Activated T-helper 9 cell treated with anti-CD3 and anti-CD28 coated beads, Interleukin-2, amount 50 U/mL, for 16 hours (primary cell): ENCODE results near the gene IL3.

Source experiments
- DNase-seq: peaks from one replicate; pipeline ENCODE4 v3.0.0-alpha.2; 2020; ENCODE audit warnings: low read depth

IL3 gene

DNA sequence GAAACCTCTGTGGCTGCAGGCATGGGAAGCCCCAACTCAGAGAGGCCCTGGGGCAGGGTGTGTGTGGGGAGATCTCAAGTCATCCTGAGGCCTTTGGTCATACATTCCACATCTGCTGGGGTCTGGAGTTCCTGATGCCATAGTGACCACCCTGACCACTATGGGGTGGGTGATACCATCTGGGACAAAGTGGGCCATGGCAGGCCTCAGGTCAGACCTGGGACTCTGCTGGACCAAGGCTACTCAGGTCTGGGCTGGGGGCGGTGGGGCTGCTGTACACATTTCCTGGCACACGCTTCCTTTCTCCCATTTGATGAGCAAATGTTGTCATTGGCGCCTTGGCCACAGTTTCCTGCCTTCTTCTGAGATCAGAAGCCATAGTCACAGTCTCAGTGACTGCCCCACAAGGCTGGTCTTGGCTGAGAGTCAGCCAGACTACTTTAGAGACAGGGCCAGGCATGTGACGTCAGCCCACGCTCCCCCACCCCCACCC lies 33.9 kb upstream of the IL3 start:
- DNase-seq, result no peak

DNA sequence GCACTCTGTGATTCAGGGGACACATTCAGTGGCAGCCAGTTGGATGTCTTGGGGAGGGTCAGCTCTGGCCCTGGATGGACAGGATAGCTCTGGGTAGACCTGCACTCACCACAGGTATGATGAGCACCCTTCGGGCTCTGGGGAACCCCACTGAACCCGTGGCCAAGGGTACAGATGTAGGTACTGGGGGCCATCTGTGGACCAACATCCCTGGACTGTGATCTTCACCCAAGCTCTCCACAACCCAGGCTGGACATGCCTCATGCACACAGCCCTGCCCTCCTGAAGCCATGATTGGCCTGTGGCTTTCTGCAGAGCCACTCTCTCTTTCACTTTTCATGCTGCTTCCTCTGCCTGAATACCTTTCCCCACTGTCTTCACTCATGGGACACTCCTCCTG lies 33.4 kb upstream of the IL3 start:
- DNase-seq, result no peak

DNA sequence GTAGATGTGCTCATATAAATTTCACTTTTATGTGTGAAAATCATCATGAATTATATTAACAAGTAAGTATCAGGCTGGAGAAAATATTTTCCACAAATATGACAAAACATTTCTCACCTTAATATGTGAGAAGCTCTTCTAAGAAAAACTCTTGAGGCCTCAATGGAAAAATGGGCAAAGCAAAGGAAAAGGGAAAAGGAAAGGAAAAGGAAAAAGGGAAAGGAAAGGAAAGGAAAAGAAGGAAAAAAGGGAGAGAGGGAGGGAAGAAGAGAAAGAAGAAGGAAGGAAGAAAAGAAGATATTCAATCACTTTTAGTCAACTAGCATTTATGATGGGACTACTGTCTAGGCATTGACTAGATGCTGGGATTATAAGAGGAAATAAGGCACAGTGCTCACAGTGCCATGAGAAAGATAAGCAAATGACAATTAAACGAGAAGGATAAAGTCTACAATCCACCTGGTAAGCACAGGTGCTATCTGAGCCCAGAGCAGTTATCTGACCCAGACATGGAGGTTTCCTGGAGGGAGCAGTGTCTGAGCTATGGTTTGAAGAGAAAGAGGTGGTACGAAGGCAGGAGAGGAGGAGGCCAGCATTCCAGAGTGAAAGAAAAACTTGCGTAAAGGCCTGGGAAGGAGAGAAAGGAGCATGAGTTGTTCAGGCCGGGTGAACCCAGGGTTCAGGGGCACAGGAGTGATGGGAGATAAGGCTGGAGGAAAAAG lies 30.7 kb upstream of the IL3 start:
- DNase-seq, result no peak

DNA sequence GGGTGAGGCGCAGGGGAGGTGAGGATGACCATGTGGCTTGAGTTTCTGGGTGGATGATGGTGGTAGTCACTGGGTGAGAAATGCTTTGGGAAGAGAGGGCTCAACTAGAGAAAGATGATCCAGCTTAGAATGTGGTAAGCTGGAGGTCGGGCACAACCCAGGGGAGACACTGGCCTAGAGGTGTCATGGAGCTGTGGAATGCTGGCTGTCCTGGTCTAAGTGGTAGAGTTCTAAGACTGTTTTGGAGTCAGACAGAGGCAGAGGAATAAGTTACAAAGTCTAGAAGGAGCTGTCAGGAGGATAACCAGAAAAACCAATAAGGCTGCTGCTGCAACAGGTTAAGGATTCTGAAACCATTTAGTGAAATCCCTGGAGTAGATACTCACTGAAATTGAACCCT lies 29.8 kb upstream of the IL3 start:
- DNase-seq, result no peak

DNA sequence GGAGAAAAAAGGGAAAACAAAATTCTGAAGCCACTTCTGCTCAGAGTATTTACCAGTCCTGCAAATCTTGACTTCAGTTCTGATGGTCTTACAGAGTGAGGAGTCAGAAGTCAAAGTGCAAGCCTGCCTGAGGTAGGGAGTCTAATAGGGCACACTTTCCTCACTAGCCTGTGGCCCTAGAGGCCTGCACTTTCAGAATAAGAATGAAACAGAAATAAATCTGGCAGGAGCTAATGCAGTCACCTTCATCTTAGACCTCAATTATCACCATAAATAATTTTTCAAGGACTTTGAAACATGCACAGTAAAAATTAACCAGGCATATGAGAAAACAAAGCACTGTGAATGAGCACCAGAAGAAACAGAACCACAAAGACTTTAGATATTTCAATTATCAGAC lies 28.3 kb upstream of the IL3 start:
- DNase-seq, result no peak

DNA sequence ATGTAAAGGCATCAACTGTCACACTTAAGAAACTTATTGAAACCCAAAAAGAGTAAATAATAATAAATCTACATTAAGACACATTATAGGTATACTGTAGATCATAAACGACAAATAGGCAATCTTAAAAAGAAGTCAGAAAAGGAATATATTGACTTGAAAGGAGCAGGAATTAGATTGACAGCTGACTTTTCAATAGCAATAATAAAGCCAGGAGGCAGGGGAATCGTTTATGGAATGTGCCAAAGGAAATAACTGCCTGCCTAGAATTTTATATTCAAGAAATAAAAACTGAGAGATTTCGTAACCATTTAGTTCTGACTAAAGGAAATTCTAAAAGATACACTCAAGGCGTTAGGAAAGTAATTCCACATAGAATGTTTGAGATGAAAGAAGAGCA lies 27.3 kb upstream of the IL3 start:
- DNase-seq, result no peak

DNA sequence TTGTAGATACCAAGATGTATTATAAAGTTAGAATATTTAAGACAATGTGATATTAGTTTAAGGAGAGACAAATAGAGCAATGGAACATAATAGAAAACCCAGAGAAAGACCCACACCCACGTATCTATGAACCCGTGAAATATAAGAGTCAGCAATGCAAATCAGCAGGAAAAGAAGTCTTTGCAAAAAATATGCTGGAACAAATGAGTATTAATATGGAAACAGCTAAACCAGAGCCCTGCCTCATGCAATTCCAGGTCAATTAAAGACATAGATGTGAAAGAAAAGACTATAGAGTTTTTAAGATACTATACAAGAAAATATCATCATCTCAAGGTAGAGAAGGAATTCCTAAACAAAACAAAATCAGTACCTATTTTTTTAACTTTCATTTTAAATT lies 23.1 kb upstream of the IL3 start:
- DNase-seq, result no peak

DNA sequence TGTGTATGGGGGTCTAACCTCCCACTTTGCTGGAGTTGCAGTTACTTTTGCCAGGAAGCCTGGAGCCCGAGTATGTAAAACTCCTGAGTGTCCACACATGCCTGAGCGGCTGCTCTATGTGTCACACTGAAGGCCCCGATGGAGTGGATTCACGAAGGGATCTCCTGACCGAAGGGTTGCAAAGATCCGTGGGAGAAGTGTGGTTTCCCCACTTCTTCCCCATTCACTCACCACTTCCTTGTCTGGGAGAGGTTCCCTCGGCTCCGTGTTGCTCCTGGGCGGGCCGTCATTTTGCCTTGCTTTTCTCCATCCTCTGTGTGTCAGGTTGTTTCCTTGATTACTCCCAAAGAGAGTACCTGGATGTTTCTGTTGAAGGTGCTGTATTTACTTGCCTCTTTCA lies 16.2 kb upstream of the IL3 start:
- no peak for DNase-seq

DNA sequence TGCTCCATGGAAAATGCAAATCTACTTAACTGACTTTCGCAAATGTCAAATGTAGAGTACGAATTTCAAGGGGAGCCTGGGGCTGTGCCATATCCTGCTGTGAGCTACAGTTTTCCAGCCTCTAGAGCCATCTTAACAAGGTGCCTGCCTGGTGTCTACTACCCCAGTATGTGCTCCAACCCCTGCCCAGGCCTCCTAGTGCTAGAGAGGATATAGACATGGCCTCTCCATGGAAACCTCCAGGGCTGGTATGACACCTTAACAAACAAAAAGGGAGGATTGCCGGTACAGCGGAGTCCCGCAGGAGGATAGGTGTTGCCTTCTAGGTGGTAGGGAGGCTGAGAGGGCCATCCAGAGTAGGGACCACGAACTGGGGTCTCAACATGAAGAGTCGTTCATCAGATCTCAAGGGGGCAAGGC lies 13.6 kb upstream of the IL3 start:
- no peak for DNase-seq

DNA sequence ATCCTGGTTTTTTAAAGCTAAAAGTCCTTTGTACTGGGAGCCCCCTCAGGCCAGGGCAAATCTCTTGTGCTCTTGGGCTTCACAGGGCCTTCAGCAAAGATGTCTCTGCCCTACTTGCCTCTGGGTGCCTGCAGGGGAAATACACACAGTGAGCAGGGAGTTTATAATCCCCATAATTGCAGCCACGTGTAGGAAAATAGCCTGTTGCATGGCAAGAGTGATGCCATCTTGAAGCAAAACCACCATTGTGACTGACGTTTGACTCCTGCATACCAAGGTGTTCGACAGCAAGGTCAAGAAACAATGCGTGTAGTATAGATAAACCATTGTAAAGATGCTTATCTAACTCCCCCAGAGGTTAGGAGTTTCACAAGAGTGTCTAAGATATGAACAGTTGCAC lies 11.4 kb upstream of the IL3 start:
- no peak for DNase-seq

DNA sequence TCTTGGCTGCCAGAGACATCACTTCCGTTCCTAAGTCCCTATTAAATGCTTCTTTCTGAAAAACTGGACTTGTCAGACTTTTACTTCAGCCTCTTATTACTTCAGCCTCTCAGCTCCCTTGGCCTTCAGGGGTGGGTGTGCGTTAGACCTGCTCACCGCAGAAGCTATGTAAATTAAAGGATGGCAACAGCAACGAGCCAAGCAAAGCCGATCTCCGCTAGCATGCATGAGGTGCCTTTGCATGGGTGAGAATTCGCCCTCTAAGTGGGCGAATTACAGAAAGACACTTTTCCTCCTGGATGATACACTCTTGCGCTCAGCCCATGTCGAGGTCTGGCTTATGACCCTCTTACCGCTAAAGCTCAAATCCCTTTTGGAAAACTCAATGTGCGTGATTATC lies 10.9 kb upstream of the IL3 start:
- DNase-seq, result no peak

DNA sequence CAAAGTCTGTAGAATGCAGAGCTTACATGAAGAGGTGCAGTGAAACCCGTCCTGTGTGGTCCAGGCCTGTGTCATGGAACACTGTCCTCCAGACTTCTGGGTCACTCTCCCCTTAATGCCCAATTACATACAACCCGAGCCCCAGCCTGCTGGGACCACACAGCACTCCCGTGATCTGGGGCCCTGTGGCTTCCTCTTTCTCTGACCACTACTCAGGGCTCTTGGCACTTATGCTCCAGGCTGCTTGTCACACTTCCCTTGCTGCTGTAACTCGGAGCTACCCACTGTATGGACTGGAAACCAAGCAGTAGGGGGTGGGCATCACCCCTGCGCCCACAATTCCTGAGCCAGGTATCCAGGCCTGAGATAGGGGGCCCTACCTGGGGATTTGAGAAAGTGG lies 10.3 kb upstream of the IL3 start:
- no peak for DNase-seq

DNA sequence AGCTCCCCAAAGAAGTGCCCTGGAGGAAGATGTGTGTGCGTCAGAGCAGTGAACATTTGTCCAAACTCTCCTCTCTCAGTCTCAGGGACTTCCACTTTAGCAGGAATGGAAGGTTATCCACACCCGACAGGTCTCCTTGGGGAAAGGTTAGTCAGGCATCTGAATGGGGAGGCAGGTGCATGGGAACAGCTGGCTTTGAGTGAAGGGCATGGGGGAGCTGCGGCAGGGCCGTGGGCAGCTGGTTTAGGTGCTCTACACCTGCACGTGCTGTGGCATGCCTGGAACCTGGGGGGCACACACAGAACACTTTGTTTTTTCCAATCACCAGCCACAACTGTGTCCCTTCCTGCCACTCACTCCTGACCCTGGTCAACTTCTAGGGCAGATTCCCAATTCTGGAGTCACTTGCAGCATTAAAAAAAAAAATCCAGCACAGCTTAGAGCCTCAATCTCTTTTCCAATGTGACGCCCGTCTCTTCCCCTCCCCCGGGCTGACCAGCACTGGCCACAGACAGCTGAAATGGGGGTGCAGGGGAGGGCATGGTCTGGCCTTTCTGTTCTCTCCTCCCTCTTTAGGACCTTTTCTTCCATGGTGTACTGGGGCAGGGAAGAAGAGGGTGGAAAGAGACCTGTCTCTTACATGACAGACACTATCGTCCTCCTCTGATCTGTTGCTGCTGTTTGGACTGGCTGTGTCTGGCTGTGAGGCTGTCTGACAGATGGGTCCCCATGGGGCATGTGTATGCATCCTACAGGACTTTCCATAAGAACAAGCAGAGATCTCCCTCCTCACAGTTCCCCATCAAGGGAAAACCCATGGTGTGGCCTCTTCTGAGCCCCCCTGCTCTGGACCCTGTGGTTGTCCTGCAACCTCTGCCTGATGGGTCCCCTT lies 9.5 kb upstream of the IL3 start:
- DNase-seq, result no peak

DNA sequence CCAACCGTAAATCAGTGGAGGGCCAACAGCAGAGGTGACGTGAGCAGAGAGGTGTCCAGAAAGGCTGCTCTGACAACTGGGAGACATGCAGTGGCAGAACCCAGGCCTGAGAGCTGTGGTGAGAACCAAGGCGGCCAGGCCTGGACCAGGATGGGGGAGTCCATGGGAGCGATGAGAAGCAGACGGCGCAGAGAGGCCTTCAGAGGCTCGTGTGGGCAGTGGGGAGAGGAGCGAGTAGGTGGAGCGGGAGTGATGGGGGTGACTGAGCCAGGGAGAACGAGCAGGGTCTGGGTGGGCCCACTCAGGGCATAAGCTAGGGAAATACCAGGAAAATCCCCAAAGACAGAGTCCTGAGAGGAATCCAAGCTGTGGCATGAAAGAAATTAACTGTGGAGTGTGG lies 7.9 kb upstream of the IL3 start:
- DNase-seq, result no peak

DNA sequence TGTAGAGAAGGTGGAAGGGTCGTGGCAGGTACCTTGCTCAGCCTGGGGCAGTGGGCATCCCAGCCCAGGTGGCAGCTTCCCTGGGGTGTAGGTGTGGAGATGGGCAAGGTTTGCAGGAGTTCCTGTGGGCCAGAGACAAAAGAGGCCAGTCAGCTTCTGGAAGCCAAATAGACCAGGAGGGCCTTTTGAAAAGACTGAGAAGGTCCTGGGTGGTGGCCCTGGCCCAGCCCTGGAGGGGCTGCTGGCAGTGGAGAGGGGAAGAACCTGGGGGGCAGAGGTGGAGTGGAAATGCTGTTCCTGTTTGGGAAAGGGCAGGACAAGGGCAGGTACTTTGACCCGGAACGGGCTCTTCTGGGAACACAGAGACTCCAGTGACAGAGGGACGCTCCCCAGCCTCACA lies 7.0 kb upstream of the IL3 start:
- no peak for DNase-seq

DNA sequence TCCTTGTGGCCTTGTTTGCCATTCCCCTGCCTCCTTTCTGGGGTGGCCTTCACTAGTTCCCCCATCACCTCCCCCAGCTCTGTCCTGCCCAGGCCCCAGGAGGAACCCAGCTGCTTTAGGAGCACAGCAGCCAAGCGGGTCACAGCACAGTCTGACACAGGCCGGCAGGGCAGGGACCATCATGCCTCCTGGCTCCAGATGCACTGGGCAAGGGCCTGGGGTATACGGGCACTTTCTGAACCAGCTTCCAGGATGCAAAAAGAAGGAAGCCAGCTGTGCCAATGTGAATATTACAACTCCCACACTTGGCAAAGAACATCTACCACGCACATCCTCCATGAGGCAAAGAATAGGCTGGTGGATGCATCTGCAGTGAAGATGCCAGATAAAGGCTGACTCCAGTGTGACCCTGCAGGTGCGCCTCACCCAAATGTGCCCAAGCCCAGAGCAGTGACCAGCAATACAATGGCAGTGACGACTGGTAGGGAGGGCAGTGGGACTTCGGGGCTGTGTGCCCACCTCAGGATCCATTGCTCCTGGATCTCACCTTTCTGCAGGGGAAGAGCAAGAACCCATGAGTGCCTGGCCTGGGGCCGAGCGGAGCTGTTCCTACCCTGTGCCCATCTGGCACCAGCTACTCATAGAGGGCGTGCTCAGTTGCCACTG lies 6.3 kb upstream of the IL3 start:
- no peak for DNase-seq

DNA sequence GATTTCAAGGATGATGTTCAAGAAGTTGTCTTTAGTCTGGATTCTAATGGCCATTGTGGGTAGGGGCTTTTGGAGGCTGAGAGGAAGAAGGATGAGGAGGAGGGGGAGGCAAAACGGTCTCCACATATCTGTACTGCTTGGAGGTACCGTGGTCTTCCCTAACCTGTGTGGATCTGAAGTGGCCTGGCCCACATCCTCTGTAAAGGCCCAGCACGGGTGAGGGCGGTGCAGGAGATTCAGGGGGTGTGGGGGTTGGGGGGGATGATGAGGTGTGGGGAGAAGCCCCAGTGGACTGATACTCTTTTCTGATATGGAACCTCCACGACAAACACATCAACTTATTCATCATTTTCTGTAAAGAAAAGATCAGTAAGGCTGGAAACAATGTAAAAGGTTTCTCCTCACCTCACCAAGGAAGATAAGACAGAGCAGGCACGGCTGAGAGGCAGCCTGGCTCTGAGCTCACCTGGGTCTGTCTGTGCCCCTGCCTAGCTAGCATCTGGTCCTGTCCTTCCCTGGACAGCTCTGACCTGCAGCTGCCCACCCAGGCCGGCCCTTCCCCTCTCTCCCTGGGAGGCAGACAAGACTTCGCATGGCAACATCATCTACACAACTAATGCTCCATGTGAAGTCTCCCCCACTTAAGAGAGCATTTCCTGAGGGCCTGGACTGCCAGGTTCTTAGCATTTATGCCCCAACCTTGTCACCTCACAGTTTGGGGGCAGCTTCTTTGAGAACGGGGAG lies 5.6 kb upstream of the IL3 start:
- DNase-seq, result no peak

DNA sequence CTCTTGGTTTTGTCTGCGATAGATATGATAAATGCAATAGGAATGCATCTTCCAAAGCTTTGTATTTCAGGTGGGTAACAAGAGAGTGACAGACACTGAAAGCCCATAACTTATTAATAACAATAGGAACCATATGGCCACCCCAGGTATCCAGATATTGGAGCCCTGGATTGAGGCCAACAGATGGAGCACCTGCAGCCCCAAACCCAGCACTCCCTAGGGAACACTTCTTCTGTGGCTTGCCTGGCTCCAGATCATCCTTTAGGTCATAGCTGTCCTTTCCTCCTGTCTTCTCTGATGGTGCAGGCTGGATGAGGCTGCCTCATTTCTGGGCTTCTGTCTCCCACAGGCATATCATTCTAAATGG lies 5.0 kb upstream of the IL3 start:
- no peak for DNase-seq

DNA sequence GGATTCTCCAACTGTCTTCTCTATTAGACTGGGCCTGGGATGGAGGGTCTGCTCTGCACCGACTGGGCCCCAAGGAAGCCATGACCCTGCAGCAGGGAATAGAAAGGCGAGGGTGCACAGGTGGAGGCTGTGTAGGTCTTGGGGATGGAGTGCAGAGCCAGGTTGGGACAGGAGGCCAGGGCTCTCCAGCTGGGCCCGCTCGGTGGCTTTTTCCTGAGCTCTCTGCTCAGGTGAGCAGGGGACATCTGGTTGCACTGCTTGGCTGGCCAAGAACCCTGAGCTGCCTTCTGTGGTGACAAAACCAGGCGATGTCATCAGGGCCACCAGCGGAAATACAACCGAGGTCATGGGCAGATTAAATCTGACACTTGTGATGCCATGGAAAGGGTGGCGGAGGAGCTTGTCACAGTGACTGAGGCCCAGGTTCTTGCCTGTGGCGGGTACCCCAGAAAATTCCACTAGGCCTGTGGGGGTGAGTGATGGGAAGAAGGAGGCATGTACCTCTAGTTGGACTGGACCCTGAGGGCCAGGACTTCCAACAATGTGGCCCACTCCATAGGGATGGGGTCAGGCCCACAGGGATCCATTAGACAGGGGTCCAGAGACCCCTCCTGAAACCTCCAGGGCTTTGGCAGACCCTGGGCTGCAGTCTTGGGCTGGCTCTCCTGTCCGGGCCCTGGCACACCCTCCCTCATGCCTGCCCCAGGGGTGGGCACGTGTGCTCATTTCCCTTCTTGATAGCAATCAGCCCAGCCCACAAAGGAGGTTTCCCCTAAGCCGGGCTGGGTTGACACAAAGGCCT lies 4.4 kb upstream of the IL3 start:
- no peak for DNase-seq

DNA sequence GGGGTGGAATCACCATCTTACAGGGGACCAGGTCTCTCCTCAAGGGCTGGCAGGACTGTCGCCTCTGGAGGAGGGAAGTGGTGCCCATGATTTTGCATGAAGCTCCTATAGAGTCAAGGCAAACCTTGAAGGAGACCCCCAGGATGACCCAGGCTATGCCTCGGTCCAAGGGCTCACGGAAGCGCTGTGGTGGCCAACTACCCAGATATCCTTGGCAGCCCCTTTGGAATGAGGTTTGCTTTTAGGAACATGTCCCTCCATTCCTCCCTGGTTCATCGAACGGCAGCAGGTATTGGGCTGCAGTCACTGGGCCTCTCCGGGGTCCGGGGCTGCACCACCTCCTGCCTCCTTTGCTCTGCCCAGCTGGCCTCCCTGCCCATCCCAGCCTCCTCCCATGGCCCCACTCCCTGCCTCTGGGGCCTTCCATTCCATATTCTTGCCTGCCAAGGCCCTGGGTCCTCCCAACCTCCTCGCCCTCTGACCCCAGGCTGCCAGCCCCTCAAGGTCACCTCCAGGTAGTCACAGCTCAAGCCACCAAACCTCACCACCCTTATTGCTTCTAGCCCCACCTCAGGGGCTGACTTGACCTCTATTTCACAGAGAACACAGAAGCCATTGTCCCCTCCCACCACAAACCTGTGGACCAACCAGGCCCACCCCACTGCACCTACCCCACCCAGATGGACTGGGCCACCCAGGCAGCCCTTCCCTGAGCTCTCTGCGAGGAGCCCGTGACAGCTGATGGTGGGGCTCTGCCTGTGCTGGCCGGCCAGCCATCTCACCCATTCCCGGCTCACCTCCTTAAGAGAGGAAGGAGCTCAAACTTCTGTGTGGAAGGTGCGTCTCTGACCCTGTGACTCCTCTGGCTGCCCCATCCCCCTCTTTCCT lies 3.6 kb upstream of the IL3 start:
- no peak for DNase-seq
